ENCODE results near the gene KLK3.

KLK3 gene

DNA sequence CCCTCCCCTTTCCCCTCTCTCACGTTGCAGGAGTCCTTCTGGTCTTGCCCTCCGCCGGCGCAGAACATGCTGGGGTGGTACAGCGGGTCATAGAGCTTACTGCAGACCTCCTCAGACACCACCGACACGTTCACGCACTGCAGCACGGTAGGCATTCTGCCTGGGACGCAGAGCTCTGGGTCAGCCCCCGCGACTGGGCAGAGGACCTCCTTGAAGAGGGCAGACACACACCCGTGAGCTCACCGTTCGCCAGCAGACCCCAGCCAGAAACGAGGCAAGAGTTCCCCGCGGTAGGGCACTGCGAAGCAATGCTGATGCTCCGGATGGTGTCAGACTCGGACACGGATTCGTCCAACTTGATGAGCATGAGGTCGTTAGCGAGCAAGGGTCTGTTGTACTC is 53.6 kb downstream of the KLK3 start:
- DNase-seq, result no peak

DNA sequence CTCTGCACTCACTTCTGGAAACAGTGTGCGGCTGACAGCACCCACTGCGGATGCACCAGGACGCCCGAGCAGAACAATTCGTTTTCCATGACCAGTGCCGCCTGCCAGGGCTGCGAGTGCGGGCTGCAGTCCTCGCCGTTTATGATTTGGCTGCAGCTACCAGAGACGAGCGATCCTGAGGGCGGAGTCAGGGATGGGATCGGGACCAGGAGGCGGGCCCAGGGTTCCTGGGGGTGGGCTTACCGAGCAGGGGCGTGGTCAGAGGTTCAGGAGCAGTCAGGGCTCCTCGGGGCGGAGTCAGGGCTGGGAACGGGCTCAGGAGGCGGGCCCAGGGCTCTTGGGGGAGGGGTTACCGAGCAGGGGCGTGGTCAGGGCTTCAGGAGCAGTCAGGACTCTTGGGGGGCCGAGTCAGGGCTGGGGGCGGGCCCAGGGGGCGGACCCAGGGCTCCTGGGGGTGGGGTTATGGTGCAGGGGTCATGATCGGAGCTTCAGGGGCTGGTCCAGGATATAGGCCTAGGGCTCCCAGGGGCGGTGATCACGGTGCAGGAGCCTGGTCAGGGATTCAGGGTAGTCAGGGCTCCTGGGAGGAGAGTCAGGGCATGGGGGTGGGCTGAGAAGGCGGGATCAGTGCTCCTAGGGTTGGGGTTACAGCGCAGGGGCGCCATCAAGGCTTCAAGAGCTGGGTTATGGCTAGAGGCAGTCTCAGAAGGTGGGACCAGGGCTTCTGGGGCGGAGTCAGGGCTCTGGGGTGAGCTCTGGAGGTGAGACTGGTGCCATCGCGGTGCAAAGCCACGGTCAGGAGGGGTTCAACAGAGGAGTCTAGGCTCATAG is 54.7 kb downstream of the KLK3 start:
- DNase-seq, result no peak

All from activated CD4-positive, CD25-positive, alpha-beta regulatory T cell (primary cell).